ENCODE data around the gene RDH14.

Gene RDH14

DNA sequence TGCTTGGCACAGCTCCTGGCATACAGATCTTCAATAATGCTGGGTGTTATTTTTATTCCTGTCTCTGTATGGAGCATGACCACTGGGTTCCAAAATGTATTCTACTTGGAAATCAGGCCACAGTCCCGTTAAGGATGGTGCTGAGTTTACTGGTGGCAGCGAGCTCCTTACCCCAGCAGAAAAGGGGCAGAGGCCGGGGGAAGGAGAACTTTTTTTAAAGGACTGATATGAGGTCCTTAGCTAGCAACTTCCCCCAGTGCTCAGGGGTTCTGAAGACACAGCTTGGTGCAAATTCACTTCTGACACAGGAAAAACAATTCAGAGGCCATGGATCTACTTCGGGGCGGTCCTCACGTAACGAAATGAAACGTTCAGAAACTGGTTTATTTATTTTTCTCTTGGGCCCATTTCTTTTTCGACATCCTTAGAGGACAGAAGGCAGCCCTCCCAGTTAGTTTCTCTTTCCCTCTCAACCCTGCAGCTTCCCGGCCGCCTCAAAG lies 872 bp downstream of the RDH14 start:
- no peak for DNase-seq

GRCh38 chr2:18558458-18558857 lies 2.0 kb downstream of the RDH14 start:
- DNase-seq, result no peak

DNA sequence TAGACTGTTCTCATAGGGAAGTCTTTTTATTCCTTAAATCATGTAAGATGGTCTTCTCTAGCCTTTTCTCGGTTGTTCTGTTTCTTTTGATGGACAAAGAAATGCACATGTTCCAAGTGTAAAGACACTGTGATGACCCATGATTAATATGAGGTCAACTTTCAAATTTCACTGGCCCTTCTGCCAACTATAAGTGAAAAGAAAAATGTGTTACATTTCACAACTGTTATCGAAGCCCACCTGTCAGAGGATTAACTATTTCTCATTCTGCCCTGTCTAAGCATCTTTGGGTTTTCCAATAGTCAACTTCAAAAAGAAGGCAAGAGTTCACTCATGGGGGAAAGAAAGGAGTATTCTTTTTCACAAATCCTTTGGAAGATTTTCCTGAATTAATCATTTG lies 3.3 kb downstream of the RDH14 start:
- no peak for DNase-seq

GRCh38 chr2:18552351-18553077 lies 7.9 kb downstream of the RDH14 start:
- no peak for DNase-seq

GRCh38 chr2:18551623-18552022 lies 8.8 kb downstream of the RDH14 start:
- no peak for DNase-seq

DNA sequence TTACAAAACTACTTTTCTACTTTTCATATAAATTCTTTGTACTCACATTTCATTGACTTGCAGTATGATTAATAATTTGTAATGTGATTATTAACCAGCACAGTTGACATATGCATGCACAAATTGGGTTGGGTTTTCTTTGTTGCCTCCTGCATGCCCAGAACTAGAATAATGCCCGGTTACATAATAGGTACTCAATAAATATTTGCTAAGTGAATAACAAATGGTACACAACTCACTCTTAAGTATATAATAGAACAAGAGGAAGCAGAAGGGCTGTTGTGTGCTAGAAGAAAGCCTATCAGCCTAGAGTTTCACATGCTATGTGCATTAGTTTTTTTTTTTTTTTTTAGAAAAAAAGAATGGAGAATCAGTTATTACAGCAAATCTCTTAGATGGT lies 9.3 kb downstream of the RDH14 start:
- no peak for DNase-seq

DNA sequence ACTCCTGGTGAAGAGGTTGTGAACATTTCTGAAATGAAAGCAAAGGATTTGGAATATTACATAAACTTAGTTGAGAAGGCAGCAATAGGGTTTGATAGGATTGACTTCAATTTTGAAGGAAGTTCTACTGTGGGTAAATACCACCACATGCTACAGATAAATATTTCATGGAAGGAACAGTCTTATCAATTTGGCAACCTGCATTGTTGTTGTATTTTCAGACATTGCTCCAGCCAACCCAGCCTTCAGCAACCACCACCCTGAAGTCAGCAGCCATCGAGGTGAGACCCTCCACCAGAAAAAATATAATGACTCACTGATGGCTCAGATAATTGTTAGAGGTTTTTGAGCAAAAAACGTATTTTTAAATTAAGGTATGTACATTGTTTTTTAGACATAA lies 10.0 kb downstream of the RDH14 start:
- no peak for DNase-seq

- no peak for DNase-seq
These were observed 11.4 kb downstream of the RDH14 start for GRCh38 chr2:18549083-18549482.

DNA sequence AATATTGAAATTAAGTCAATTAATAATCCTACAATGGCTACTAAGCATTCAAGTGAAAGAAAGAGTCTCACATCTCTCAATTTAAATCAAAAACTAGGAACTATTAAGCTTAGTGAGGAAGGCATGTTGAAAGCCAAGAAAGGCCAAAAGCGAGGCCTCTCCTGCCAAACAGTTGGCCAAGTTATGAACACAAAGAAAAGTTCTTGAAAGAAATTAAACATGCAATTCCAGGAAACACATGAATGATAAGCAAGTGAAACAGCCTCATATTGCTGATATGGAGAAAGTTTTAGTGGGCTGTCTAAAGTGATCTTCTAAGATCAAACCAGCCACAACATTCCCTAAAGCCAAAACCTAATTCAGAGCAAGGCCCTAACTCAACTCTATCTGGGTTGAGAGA lies 11.8 kb downstream of the RDH14 start:
- no peak for DNase-seq

DNA sequence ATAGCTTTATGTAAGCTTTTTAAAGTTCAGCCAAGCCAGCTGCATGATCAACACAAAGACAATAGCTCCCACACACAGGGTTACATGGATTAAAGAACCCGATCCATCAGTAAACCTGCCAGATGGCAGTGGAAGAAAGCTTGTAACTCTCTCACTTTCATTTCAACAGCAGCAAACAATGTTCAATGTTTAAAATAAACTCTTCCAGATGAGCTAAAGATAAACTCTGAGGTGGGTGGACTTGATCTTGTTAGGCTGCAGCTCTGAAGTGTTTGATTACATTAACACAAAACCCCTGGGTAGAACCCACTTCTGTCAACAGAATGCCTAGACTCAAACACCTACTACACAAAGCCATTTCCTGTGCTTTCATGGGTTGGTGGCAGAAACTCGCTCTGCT lies 13.9 kb downstream of the RDH14 start:
- no peak for DNase-seq

GRCh38 chr2:18545384-18545783 lies 15.1 kb downstream of the RDH14 start:
- DNase-seq, result peak; percentile 63

DNA sequence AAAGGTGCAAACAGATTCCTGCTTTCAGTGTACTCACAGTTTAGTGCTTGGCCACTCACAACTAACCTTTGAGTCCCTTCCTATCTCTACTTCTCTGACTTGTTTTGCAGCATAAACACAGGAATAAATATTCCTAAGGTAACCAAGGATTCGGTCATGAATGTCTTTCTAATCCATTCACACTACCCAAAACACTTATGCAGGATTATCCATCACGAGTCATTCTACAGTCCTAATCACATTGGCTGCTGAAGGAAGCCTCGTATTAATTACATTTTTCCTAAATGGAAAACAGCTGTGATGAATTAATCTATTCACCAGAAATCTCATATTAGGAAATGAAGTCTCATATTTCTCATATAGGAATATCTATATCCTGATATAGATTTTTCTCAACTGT lies 16.3 kb downstream of the RDH14 start:
- DNase-seq, result no peak

DNA sequence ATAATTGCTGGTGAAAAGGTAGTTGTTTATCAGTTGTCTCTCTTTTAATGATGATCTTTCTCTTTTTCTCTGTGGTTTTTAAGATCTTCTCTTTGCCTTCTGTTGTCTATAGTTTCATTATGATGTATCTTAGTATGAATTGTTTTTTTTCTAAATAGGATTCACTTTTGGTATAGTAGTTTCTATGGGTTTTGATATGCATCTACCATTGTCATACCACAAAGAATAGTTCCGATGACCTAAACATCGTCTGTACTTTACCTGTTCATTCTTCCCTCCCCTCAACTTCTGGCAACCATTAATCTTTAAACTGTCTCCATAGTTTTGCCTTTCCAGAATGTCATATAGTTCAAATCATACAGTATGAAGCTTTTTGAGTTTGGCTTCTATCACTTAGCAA lies 19.6 kb downstream of the RDH14 start:
- no peak for DNase-seq

DNA sequence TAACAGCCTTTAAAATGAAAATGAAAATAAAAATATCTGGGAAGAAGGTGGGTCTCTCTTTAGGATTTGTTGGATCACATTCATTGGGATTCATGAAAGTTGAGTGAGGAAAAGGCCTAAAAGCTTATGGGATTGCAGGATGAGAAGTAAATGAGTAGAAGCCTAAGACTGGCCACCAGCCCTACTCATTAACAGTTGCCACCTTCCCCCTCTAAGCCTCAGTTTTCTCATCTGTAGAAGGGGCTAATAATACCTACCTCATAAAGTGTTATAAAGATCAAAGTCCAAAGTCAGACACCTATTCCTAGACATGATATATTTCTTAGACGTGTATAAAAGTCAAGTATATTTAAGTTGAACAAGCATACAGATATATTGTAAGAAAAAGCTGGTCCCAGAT lies 23.8 kb downstream of the RDH14 start:
- no peak for DNase-seq

- peak; percentile 81 for DNase-seq
These were observed 24.4 kb downstream of the RDH14 start for GRCh38 chr2:18536100-18536499.

GRCh38 chr2:18531194-18531593 lies 29.3 kb downstream of the RDH14 start:
- DNase-seq, result no peak

DNA sequence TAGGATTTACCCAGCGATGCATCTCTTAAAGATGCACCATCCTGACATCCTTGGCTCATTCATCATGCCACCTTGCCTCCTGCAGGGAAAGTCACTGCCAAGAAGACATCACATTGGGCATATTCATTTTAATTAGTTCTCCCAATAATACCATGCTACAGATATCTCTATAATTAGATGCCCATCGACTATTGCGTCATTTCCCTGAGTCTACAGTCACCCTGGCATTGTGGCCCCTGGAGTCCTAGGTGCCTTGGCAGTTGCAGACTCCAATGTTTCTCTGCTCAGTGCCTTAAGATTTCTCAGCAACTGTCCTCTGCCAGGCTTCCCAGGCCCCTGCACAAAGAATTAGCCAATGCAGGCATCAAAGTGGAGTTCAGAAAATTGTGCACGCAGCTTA lies 32.6 kb downstream of the RDH14 start:
- no peak for DNase-seq

- DNase-seq, result no peak
These were observed 33.1 kb downstream of the RDH14 start for GRCh38 chr2:18527326-18527725.

DNA sequence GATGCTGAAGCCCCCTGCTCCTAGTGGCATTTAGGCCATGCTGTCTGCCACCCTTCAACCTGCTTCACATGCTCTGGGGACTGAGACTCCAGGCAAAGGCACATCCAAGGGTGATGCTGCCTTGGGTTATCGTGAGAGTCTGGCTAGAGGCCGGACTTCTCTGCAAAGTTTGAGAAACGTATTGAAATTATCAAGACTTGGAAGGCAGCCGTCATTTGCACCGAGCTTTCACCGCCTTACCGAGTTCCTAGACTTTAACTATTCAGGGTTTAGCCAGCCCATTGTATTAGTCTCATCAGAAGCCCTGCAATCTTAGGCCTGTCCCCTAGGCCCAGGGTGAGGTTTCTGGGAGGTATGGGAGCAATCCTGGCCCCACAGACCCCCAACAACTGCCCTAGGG lies 34.0 kb downstream of the RDH14 start:
- DNase-seq, result no peak

- no peak for DNase-seq
These were observed 34.6 kb downstream of the RDH14 start for GRCh38 chr2:18525852-18526251.

DNA sequence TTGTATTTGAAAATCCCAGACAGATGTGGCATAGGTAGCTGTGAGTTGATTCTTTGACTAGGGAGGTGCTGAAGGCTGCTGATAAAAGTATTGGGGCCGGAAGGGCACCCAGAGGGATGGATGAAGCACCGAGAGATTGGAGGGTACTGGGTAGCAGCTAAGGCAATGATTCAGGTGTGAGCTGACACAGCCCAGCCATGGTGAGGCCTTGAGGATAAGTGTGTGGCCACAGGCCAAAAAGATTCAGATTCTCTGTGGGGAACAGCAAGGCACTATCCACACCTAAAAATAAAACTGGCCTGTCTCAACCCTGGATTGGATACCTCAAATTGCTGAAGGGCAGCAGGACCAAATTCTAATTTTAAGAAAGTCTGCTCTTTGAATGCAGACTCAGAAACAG lies 35.2 kb downstream of the RDH14 start:
- DNase-seq, result no peak

GRCh38 chr2:18522484-18523146 lies 37.8 kb downstream of the RDH14 start:
- no peak for DNase-seq

GRCh38 chr2:18520451-18521425 lies 39.7 kb downstream of the RDH14 start:
- peak; percentile 76 for DNase-seq
